Endothelial cell of umbilical vein (primary cell): ENCODE results near the gene SLC6A18.

Experiments
- EZH2 ChIP-seq: IDR thresholded peaks from 2 replicates; pipeline ENCODE4 v1.6.1; 2012; ENCODE audit warnings: borderline replicate concordance, low read depth, mild to moderate bottlenecking, moderate library complexity, low read length, inconsistent platforms; ENCODE audit not compliant: severe bottlenecking
- FOS ChIP-seq: IDR thresholded peaks from 2 replicates; pipeline ENCODE4 v1.6.1; 2011; ENCODE audit warnings: mild to moderate bottlenecking, low read length, moderate library complexity, borderline replicate concordance; ENCODE audit not compliant: insufficient read depth
- GATA2 ChIP-seq: IDR thresholded peaks from 2 replicates; pipeline ENCODE4 v1.7.0; 2011; ENCODE audit warnings: low read depth, mild to moderate bottlenecking, moderate library complexity, mixed read lengths, low read length; ENCODE audit not compliant: insufficient read length, insufficient read depth
- JUN ChIP-seq: IDR thresholded peaks from 2 replicates; pipeline ENCODE4 v1.6.1; 2011; ENCODE audit warnings: borderline replicate concordance, low read depth; ENCODE audit not compliant: insufficient read length, insufficient read depth
- POLR2A ChIP-seq: IDR thresholded peaks from 2 replicates; pipeline ENCODE4 v1.6.1; 2012; ENCODE audit warnings: low read depth, mild to moderate bottlenecking, control low read depth, low read length
- POLR2AphosphoS5 ChIP-seq: IDR thresholded peaks from 2 replicates; pipeline ENCODE4 v1.6.1; 2012; ENCODE audit warnings: low read depth, mild to moderate bottlenecking, control low read depth, low read length, moderate library complexity; ENCODE audit not compliant: insufficient read depth
- TF ChIP-seq, protein P1 (sequence below): IDR thresholded peaks from 2 replicates; pipeline ENCODE4 v1.6.1; 2011; ENCODE audit not compliant: insufficient read depth, insufficient read length
- TF ChIP-seq, protein P2 (sequence below), 2 donors: IDR thresholded peaks; 1 replicate in 1 of 2; 2 replicates in 1 of 2; pipeline ENCODE4 v1.5.1; 2011; ENCODE audit warnings: low read length in 2 of 2, mild to moderate bottlenecking in 2 of 2, moderate library complexity in 2 of 2, control low read depth in 1 of 2, inconsistent platforms in 1 of 2, low read depth in 1 of 2; ENCODE audit not compliant: insufficient read depth in 1 of 2; ENCODE audit errors: extremely low read depth in 1 of 2

GRCh38 chr5:1199649-1200494 lies 25.3 kb upstream of the SLC6A18 start:
- TF ChIP-seq, protein P1, sequence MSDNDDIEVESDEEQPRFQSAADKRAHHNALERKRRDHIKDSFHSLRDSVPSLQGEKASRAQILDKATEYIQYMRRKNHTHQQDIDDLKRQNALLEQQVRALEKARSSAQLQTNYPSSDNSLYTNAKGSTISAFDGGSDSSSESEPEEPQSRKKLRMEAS: no peak
- TF ChIP-seq POLR2A: no peak
- TF ChIP-seq, protein P2, sequence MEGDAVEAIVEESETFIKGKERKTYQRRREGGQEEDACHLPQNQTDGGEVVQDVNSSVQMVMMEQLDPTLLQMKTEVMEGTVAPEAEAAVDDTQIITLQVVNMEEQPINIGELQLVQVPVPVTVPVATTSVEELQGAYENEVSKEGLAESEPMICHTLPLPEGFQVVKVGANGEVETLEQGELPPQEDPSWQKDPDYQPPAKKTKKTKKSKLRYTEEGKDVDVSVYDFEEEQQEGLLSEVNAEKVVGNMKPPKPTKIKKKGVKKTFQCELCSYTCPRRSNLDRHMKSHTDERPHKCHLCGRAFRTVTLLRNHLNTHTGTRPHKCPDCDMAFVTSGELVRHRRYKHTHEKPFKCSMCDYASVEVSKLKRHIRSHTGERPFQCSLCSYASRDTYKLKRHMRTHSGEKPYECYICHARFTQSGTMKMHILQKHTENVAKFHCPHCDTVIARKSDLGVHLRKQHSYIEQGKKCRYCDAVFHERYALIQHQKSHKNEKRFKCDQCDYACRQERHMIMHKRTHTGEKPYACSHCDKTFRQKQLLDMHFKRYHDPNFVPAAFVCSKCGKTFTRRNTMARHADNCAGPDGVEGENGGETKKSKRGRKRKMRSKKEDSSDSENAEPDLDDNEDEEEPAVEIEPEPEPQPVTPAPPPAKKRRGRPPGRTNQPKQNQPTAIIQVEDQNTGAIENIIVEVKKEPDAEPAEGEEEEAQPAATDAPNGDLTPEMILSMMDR (IDR thresholded peaks at IDR 0.05; ENCODE audit: extremely low read depth in 1 of 2, insufficient read depth in 1 of 2, low read depth in 1 of 2, low read length in 2 of 2): no peak
- no peak for TF ChIP-seq POLR2AphosphoS5
- no peak for TF ChIP-seq EZH2
- TF ChIP-seq FOS: no peak
- no peak for TF ChIP-seq GATA2
- no peak for TF ChIP-seq JUN
